K562 (cell line): ENCODE measurements around the gene TNIK. TPM values are rescaled to one million over a fixed set of nuclear protein-coding genes. Genes with fewer than 3 reads are reported as not detected.

Experiments
- CBX8 ChIP-seq: fragments of 200-600 bp; sonication (generic); IDR thresholded peaks from 2 replicates; pipeline ENCODE4 v1.6.1; 2012; ENCODE audit warnings: borderline replicate concordance, mixed run types, low read depth, mild to moderate bottlenecking, moderate library complexity, mixed read lengths, low read length, control low read depth, inconsistent platforms; ENCODE audit not compliant: poor library complexity, severe bottlenecking; ENCODE audit errors: extremely low read depth
- CCNT2 ChIP-seq: IDR thresholded peaks from 2 replicates; pipeline ENCODE4 v1.6.1; 2011; ENCODE audit warnings: borderline replicate concordance, low read depth, mild to moderate bottlenecking, moderate library complexity, mixed read lengths, low read length; ENCODE audit not compliant: insufficient read length; ENCODE audit errors: extremely low read depth
- CHD4 ChIP-seq: fragments of 200-600 bp; sonication (generic); IDR thresholded peaks from 3 replicates; pipeline ENCODE4 v1.6.1; 2012; ENCODE audit warnings: low read depth, mild to moderate bottlenecking, mixed read lengths, low read length, inconsistent platforms; ENCODE audit not compliant: insufficient read depth, insufficient replicate concordance, poor library complexity, severe bottlenecking
- HMG20A ChIP-seq: fragments of 450-650 bp; formaldehyde crosslinking; conservative IDR thresholded peaks from 2 replicates; pipeline ENCODE4 v1.4.0; 2020; ENCODE audit warnings: mild to moderate bottlenecking, mixed read lengths
- MAZ ChIP-seq, 2 experiments: fragments of 450-650 bp in 1 of 2; sonication (generic) in 1 of 2; formaldehyde crosslinking; IDR thresholded peaks in 1 of 2; conservative IDR thresholded peaks in 1 of 2; 2 replicates each; pipeline versions ENCODE4 v1.4.0 to v1.5.0; 2020; ENCODE audit warnings: mild to moderate bottlenecking in 1 of 2, missing genetic modification reagents in 1 of 2
- NELFE ChIP-seq: IDR thresholded peaks from 2 replicates; pipeline ENCODE4 v1.6.1; 2011; ENCODE audit warnings: mild to moderate bottlenecking; ENCODE audit not compliant: insufficient read depth, insufficient read length
- RBM34 ChIP-seq: fragments of 200-400 bp; formaldehyde crosslinking; IDR thresholded peaks from 2 replicates; pipeline ENCODE4 v1.6.1; 2018; ENCODE audit warnings: low read length, borderline replicate concordance; ENCODE audit not compliant: insufficient read depth
- RNF2 ChIP-seq: sonication (generic); IDR thresholded peaks from 2 replicates; pipeline ENCODE4 v1.6.1; 2016
- SRSF7 ChIP-seq: fragments of 200-400 bp; formaldehyde crosslinking; optimal IDR thresholded peaks from 2 replicates; pipeline ENCODE3; 2017; ENCODE audit warnings: mild to moderate bottlenecking, low read depth, low read length
- TBP ChIP-seq: optimal IDR thresholded peaks from 2 replicates; pipeline ENCODE3; 2011; ENCODE audit warnings: low read depth, low read length, improper control_type of control experiment
- ZBTB1 ChIP-seq: sonication (generic); formaldehyde crosslinking; IDR thresholded peaks from 2 replicates; pipeline ENCODE4 v1.8.1; 2023; ENCODE audit warnings: missing genetic modification reagents, low read depth, mild to moderate bottlenecking, borderline replicate concordance
- ZKSCAN1 ChIP-seq: fragments of 150-350 bp; IDR thresholded peaks from 2 replicates; pipeline ENCODE4 v1.6.1; 2016; ENCODE audit warnings: low read depth, low read length
- ZNF133 ChIP-seq: fragments of 250-450 bp; sonication (Bioruptor Pico); IDR thresholded peaks from 2 replicates; pipeline ENCODE4 v1.4.0; 2020; ENCODE audit warnings: mild to moderate bottlenecking
- polyA plus RNA-seq, 8 experiments: library from polyadenylated mRNA; depleted of rRNA in 4 of 8; stranded (reverse) in 5 of 8; unstranded in 3 of 8; fragments of >200 nt; fragmentation: Nextera tagmentation in 2 of 8; fragmentation: Illumina TruSeq in 1 of 8; extraction: Ambion mirVana in 2 of 8; extraction: Trizol in 1 of 8; gene quantifications; 2 replicates each; pipeline versions ENCODE4 v1.2.1 to v1.2.3, GENCODE V29; 2011 to 2014; ENCODE audit warnings: inconsistent platforms in 1 of 8, missing spikeins in 1 of 8
- total RNA-seq, 7 experiments: library from RNA; depleted of rRNA in 6 of 7; stranded (reverse); fragments of >200 nt in 6 of 7; fragmentation: Illumina TruSeq in 2 of 7; extraction: Trizol in 2 of 7; gene quantifications; 2 replicates each; pipeline versions ENCODE4 v1.2.1 to v1.2.3, GENCODE V29; 2011 to 2021; ENCODE audit warnings: low replicate concordance in 1 of 7
- TF ChIP-seq, protein P1 (sequence below): fragments of 250-450 bp; sonication (Bioruptor Pico); IDR thresholded peaks from 2 replicates; pipeline ENCODE4 v1.4.0; 2020; ENCODE audit warnings: mild to moderate bottlenecking, moderate library complexity, borderline replicate concordance
- TF ChIP-seq, protein P2 (sequence below), 2 experiments: fragments of 450-650 bp in 1 of 2; IDR thresholded peaks; 2 replicates each; pipeline ENCODE4 v1.6.1; 2011 to 2017; ENCODE audit warnings: low read depth in 2 of 2, antibody characterized with exemption in 1 of 2, borderline replicate concordance in 1 of 2, low read length in 1 of 2, mild to moderate bottlenecking in 1 of 2, mixed read lengths in 1 of 2; ENCODE audit not compliant: control insufficient read depth in 1 of 2
- TF ChIP-seq, protein P3 (sequence below): fragments of 150-350 bp; IDR thresholded peaks from 2 replicates; pipeline ENCODE4 v1.6.1; 2014; ENCODE audit warnings: low read depth, mild to moderate bottlenecking, low read length, borderline replicate concordance

Gene TNIK
- total and polyA plus RNA-seq, 9 of the 15 experiments (the other 6 are each of a cell fraction or from before 2014, with no cell fraction given), result 6.6 to 39.0 (median 24.7) TPM

DNA sequence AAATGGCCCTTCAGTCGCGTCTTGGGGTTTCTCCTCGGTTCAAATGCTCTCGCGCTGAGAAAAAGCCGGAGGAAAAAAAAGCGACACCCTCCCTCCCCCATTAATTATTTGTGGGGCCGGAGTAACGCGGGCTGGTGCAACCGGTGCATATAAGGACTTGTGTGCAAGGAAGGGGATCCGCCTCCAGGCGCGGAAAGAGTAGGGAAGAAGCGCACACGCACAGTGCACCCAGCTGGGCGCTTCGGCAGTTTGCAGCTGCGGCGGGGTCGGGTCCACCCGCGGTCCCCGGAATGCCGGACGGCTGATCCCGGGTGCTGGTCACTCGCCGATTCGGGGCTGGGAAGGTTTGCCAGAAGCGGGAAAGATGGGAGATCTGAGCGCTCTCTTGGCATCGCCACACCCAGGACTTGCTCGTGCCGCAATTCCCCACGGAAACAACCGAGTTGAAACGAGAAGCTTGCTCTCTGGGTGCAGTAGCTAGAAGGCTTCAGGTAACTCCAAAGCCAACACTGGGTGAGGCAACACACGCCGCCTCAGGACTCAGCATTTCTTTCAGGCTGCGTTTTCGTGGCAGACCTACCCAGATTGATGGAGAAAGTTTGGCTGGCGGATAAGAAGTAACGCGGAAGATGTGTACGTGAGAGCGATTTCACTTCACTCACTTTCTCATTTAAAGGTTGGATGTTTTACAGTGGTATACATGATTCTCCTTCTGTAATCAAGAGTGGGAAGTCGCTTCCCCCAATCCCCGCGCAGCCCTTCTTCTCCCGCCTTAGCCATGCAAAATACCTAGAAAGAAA lies 720 bp upstream of the TNIK start (continued):
- TF ChIP-seq NELFE (no peak), ZNF133 (CRISPR knock-in tag) (no peak), ZKSCAN1 (peak; percentile 7; the same call in 1 of the 2 replicates), CBX8 (no peak), RNF2 (peak; percentile 24), TBP (peak; percentile 4), RBM34 (no peak), SRSF7 (no peak), ZBTB1 (CRISPR knock-in tag) (no peak), HMG20A (CRISPR knock-in tag) (no peak), CHD4 (no peak), MAZ (CRISPR knock-in tag; conservative IDR thresholded peaks at IDR 0.05 in 1 of 2, IDR thresholded peaks at IDR 0.05 in 1 of 2) (no peak), CCNT2 (no peak)
- TF ChIP-seq, protein P1, sequence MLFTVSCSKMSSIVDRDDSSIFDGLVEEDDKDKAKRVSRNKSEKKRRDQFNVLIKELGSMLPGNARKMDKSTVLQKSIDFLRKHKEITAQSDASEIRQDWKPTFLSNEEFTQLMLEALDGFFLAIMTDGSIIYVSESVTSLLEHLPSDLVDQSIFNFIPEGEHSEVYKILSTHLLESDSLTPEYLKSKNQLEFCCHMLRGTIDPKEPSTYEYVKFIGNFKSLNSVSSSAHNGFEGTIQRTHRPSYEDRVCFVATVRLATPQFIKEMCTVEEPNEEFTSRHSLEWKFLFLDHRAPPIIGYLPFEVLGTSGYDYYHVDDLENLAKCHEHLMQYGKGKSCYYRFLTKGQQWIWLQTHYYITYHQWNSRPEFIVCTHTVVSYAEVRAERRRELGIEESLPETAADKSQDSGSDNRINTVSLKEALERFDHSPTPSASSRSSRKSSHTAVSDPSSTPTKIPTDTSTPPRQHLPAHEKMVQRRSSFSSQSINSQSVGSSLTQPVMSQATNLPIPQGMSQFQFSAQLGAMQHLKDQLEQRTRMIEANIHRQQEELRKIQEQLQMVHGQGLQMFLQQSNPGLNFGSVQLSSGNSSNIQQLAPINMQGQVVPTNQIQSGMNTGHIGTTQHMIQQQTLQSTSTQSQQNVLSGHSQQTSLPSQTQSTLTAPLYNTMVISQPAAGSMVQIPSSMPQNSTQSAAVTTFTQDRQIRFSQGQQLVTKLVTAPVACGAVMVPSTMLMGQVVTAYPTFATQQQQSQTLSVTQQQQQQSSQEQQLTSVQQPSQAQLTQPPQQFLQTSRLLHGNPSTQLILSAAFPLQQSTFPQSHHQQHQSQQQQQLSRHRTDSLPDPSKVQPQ, result no peak
- TF ChIP-seq, protein P2, sequence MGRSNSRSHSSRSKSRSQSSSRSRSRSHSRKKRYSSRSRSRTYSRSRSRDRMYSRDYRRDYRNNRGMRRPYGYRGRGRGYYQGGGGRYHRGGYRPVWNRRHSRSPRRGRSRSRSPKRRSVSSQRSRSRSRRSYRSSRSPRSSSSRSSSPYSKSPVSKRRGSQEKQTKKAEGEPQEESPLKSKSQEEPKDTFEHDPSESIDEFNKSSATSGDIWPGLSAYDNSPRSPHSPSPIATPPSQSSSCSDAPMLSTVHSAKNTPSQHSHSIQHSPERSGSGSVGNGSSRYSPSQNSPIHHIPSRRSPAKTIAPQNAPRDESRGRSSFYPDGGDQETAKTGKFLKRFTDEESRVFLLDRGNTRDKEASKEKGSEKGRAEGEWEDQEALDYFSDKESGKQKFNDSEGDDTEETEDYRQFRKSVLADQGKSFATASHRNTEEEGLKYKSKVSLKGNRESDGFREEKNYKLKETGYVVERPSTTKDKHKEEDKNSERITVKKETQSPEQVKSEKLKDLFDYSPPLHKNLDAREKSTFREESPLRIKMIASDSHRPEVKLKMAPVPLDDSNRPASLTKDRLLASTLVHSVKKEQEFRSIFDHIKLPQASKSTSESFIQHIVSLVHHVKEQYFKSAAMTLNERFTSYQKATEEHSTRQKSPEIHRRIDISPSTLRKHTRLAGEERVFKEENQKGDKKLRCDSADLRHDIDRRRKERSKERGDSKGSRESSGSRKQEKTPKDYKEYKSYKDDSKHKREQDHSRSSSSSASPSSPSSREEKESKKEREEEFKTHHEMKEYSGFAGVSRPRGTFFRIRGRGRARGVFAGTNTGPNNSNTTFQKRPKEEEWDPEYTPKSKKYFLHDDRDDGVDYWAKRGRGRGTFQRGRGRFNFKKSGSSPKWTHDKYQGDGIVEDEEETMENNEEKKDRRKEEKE (IDR thresholded peaks at IDR 0.05; ENCODE audit: borderline replicate concordance in 1 of 2, control insufficient read depth in 1 of 2, low read depth in 2 of 2, low read length in 1 of 2), result peak in 1 of 2 experiments; percentile 48; a peak in 1 of 4 replicates
- TF ChIP-seq, protein P3, sequence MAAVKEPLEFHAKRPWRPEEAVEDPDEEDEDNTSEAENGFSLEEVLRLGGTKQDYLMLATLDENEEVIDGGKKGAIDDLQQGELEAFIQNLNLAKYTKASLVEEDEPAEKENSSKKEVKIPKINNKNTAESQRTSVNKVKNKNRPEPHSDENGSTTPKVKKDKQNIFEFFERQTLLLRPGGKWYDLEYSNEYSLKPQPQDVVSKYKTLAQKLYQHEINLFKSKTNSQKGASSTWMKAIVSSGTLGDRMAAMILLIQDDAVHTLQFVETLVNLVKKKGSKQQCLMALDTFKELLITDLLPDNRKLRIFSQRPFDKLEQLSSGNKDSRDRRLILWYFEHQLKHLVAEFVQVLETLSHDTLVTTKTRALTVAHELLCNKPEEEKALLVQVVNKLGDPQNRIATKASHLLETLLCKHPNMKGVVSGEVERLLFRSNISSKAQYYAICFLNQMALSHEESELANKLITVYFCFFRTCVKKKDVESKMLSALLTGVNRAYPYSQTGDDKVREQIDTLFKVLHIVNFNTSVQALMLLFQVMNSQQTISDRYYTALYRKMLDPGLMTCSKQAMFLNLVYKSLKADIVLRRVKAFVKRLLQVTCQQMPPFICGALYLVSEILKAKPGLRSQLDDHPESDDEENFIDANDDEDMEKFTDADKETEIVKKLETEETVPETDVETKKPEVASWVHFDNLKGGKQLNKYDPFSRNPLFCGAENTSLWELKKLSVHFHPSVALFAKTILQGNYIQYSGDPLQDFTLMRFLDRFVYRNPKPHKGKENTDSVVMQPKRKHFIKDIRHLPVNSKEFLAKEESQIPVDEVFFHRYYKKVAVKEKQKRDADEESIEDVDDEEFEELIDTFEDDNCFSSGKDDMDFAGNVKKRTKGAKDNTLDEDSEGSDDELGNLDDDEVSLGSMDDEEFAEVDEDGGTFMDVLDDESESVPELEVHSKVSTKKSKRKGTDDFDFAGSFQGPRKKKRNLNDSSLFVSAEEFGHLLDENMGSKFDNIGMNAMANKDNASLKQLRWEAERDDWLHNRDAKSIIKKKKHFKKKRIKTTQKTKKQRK, result no peak
